ENCODE data around the gene HSPB2. TPM values are rescaled to one million over a fixed set of nuclear protein-coding genes. Genes with fewer than 3 reads are reported as not detected.

The HSPB2 gene
- total and polyA plus RNA-seq, 2 of the 8 experiments (the other 6 are each of a cell fraction or from before 2014, with no cell fraction given), result 0.32 to 0.86 TPM

- TF ChIP-seq CEBPB (IDR thresholded peaks at IDR 0.05; ENCODE audit: low read depth, low read length) (peak; percentile 44), POLR2A (IDR thresholded peaks at IDR 0.05; ENCODE audit: control extremely low read depth in 1 of 2, low read depth in 2 of 2, low read length in 2 of 2) (peak in 1 of 2 experiments; percentile 24; a peak in 1 of 3 replicates), EP300 (IDR thresholded peaks at IDR 0.05; ENCODE audit: borderline replicate concordance in 1 of 2, low read depth in 2 of 2, low read length in 2 of 2) (no peak)
- Histone ChIP-seq H3K79me1 (ENCODE audit: low read depth, low read length) (no peaks in the 10 kb centered on the region), H3K36me3 (ENCODE audit: control insufficient read depth in 2 of 4, insufficient read depth in 4 of 4, low read length in 3 of 4) (no peaks in the 10 kb centered on the region), H4K91ac (replicated peaks; ENCODE audit: insufficient read length, low read length) (peak overlapping the region; percentile 20), H3K23me2 (ENCODE audit: low read depth, low read length) (peaks cover 10% of the 10 kb centered on the region), H3K4ac (replicated peaks; ENCODE audit: insufficient read length, low read depth, low read length) (no peak overlapping the region), H3K4me1 (replicated peaks in 1 of 4; ENCODE audit: control insufficient read depth in 3 of 4, insufficient read depth in 4 of 4, low read length in 3 of 4) (peaks cover 12 to 22% (median 12%) of the 10 kb centered on the region in 4 experiments), H4K5ac (ENCODE audit: insufficient read length, low read depth, low read length) (no peak overlapping the region), H2AFZ (ENCODE audit: low read length) (peak overlapping the region; percentile 24; the same call in 1 of the 2 replicates), H3K9me3 (ENCODE audit: insufficient read depth in 2 of 2, low read depth in 1 of 2, low read length in 1 of 2) (no peaks in the 10 kb centered on the region), H3K9ac (replicated peaks in 1 of 4; ENCODE audit: extremely low read depth in 1 of 4, low read depth in 3 of 4, low read length in 3 of 4) (peak overlapping the region in 2 of 4 experiments; percentile 14 to 36; a peak in 3 of 7 replicates), H3K18ac (ENCODE audit: extremely low read depth, low read length) (0 out of 2 replicates have a peak overlapping the region, but pooled peaks have one; percentile 7), H4K20me1 (replicated peaks in 1 of 2; ENCODE audit: control insufficient read depth in 1 of 2, insufficient read depth in 2 of 2, low read length in 2 of 2) (no peaks in the 10 kb centered on the region), H2AK5ac (ENCODE audit: low read depth, low read length) (no peak overlapping the region), H3K27me3 (replicated peaks in 1 of 4; ENCODE audit: control insufficient read depth in 3 of 4, extremely low read depth in 1 of 4, insufficient read depth in 3 of 4, low read length in 3 of 4) (no peaks in the 10 kb centered on the region), H3K4me2 (ENCODE audit: insufficient read depth in 1 of 2, low read depth in 2 of 2, low read length in 2 of 2) (peak overlapping the region; percentile 52 to 95), H2BK20ac (ENCODE audit: low read length) (no peak overlapping the region), H4K8ac (ENCODE audit: extremely low read depth, insufficient read depth, low read length) (no peak overlapping the region), H2BK5ac (ENCODE audit: low read depth, low read length) (no peak overlapping the region), H2BK12ac (ENCODE audit: low read depth, low read length) (no peak overlapping the region; the same call in 1 of the 2 replicates), H2BK120ac (replicated peaks; ENCODE audit: low read depth, low read length) (no peak overlapping the region), H3K27ac (ENCODE audit: low read depth, low read length) (no peak overlapping the region), H3K4me3 (ENCODE audit: extremely low read depth in 1 of 4, insufficient read depth in 2 of 4, low read depth in 3 of 4, low read length in 4 of 4) (peak overlapping the region in 2 of 4 experiments; percentile 2 to 70; a peak in 2 of 8 replicates), H3K14ac (ENCODE audit: insufficient read length) (no peak overlapping the region), H3K23ac (ENCODE audit: insufficient read length) (no peak overlapping the region), H3K79me2 (ENCODE audit: control insufficient read depth in 1 of 2, insufficient read depth in 2 of 2, low read length in 2 of 2) (peaks cover 0 to 5% of the 10 kb centered on the region in 2 experiments; a peak in 2 of 4 replicates), H2BK15ac (ENCODE audit: low read length) (no peak overlapping the region), H3K56ac (replicated peaks; ENCODE audit: insufficient read length, low read depth, low read length) (no peak overlapping the region)
- CTCF ChIA-PET (ENCODE audit: partially characterized antibody), result interaction anchor here (0.7 to 25.5 kb wide), 13 partner anchors 9 to 114 kb away, joined by 3 to 565 read pairs (median 4); partner anchors contain the start of genes CRYAB and DLAT
- FAIRE-seq, result peak; percentile 32
- WGBS, 2 experiments (ENCODE audit: extremely low coverage in 1 of 2, insufficient coverage in 1 of 2, insufficient read length in 1 of 2, insufficient replicate concordance in 2 of 2, low coverage in 1 of 2, low lambda C conversion rate in 2 of 2, missing lambda C conversion rate in 1 of 2), result 41% methylated on average over 7 of the region's 7 CpGs; no CpG with 5 or more reads in 1 of the 2 experiments
- POLR2A ChIA-PET (ENCODE audit: partially characterized antibody), result interaction anchor here (0.9 to 1.5 kb wide), 10 partner anchors 11 to 64 kb away, joined by 3 to 8 read pairs (median 4); partner anchors contain the start of gene C11orf52
- no peak for DNase-seq (ENCODE audit: low read depth in 1 of 2, low spot score in 2 of 2)
Measured at GRCh38 chr11:111938687-111939160, 26.2 kb downstream of the HSPB2 start.
